Measurements from ENCODE around the gene HAUS8.

HAUS8 gene

GRCh38 chr19:17074634-17075034 is 618 bp downstream of the HAUS8 start:
- no peak for DNase-seq

- DNase-seq = no peak
Measured at GRCh38 chr19:17073869-17074633, 1.2 kb downstream of the HAUS8 start.

DNA sequence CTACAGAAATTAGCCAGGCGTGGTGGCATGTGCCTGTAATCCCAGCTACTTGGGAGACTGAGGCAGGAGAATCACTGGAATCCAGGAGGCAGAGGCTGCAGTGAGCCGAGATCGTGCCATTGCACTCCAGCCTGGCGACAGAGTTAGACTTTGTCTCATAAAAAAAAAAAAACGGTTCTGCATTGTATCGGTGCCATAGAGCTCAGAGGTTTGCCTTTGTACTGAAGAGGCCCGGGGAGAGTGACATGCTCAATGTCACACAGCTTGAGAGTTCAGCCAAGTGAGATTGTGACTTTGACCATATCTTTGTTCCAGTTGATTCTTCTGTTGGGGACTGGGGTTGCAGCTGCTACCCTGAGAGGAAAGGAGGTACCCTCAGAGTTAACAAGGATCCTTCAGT is 4.3 kb downstream of the HAUS8 start:
- DNase-seq = no peak

DNA sequence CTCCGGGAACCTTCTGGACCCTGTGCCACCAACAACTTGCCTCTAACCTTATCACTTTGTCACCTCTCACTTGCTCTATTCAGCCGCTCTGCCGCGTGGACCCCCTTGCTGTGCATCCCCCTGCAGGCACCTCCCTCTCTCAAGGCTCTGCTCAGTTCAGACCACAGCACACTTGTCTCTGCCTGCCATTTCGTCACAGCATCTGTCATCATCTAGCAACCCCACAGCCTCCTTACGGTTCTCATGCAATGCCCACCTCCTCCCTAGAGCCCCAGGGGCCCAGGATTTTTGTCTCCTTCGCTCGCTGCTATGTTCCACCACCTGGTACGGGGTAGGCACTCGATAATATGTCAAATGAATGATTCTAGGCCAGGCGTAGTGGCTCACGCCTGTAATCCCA is 4.8 kb downstream of the HAUS8 start:
- no peak for DNase-seq

GRCh38 chr19:17069193-17069592 is 6.1 kb downstream of the HAUS8 start:
- DNase-seq = no peak

GRCh38 chr19:17063428-17063827 is 11.8 kb downstream of the HAUS8 start:
- DNase-seq = no peak

DNA sequence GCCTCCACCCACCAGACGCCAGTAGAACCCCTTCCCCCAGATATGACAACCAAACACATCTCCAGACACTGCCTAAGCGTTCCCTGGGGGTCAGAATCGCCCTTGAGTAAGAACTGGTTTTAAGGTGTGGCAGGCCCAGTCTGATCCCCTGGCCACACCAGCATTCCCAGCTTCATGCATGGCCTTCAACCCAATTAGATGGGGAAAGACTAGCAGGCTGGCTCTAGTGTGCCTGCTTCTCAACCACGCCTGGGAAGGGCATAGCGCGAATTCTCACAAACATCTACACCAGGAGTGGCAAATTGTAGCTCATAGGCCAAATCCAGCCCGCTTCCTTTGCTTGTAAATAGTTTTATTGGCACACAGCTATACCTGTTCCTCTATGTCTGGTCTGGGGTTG is 13.6 kb downstream of the HAUS8 start:
- no peak for DNase-seq

GRCh38 chr19:17061205-17061604 is 14.0 kb downstream of the HAUS8 start:
- DNase-seq = no peak

DNA sequence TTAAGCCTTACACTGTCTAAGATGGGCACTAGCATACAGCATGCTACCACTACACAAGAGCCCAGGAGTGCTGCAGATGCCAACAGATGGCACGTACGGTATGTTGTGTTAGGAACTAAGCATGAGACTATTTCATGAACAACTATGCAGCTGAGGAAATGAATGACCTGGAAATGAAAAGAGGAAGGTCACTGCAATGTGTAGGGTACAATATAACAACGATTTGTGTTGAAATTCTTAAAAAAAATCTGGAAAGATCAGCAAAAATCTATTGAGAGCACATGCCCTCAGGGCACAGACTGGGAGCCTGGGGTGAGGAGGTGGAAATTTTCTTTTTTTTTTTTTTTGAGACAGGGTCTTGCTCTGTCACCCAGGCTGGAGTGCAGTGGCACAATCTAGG is 14.4 kb downstream of the HAUS8 start:
- DNase-seq = no peak

GRCh38 chr19:17058236-17058635 is 17.0 kb downstream of the HAUS8 start:
- DNase-seq = no peak

DNA sequence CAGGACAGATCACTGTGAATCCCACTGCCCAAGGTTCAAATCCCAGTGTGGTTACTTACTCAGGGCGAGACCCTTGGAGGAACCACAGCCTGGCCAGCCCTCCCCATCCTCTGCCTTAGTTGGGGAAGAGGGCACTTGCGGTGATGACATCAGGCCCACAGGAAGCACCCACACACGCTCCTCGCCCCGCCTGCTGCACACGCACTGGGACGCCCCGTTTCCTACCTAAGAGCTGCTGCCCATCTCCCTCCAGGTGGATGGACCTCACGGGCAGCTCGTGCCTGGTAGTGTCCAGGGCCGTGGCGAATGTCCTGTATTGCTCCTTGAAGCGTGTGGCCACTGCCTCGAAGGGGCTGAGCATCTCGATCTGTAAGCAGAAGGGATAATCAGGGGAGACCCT is 19.6 kb downstream of the HAUS8 start:
- no peak for DNase-seq

DNA sequence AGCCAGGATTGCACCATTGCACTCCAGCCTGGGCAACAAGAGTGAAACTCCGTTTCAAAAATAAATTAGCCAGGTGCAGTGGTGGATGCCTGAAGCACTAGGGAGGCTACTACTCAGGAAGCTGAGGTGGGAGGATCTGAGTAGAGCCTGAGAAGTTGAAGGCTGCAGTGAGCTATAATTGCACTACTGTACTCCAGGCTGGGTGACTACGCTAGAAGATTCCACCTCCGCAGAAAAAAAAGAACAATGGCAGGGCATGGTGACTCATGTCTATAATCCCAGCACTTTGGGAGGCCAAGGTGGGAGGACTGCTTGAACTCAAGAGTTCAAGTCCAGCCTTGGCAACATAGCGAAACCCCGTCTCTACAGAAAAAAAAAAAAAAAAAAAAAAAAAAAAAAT is 20.5 kb downstream of the HAUS8 start:
- no peak for DNase-seq

DNA sequence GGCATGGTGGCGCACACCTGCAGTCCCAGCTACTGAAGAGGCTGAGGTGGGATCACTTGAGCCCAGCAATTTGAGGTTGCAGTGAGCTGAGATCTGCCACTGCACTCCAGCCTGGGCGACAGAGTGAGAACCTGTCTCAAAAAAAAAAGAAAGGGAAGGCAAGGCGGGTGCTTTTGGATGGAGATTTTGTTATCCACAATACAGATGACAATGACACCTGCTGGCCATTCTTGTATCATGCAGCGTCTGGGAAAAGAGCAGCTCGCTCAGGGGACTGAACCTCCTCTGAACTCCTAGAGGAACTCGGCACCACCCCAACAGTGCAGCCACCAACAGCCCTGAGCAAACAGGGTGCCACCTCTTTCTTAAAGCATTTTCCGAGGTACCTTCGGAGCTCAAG is 22.8 kb downstream of the HAUS8 start:
- DNase-seq = peak; percentile 57

DNA sequence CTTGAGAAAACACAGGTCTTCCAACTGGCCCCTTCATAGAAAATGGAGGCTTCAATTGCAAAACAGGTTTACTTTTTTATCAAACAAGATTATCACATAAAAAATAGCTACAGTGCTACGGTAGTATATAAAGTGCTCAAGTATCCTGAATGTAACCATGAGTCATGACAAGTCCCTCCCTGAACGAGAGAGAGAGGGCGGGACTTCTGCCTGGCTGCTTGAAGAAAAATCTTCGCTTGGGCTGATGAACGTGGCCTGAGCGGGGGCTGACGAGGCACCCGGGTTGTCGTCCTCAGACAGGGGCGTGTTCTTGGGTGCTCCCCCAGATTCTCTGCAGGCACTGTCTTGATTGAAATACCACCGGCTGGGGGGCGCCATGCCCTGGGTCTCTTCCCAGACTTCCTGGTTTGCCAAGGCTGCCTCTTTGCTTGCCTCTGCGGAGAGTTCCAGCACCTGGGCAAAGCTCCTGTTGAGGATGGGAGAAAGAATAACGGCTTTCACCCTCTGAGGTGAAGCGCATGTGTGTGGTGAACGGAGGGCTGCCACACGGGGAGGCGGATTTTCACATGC is 25.5 kb downstream of the HAUS8 start:
- no peak for DNase-seq

DNA sequence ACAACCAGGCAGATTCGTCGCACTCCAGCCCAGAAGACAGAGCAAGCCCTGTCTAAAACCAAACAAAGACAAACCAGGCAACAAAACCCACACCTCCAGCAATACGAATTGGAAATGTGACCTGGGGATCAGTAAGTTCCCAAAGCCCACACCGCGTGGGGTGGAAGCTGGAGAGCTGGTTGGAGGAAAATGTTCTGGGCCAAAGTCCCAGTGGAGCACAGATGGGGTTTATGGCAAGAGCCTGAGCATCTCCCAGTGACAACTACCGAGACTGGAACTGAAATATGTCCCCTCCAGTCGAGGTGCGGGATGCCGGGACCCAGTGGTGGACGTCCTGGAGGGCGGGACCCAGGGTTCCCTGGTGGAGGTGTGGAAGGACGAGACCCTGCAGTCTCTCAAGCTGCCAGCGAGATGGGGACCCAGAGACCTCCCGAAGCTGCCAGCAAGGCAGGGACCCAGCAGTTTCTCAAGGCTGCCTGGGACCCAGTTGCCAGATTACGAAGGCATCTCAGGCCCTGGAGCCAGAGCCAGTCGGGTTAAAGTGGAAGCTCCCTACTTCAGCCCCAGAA is 26.3 kb downstream of the HAUS8 start:
- DNase-seq = no peak

GRCh38 chr19:17045907-17046502 is 29.2 kb downstream of the HAUS8 start:
- no peak for DNase-seq

- no peak for DNase-seq
Measured at GRCh38 chr19:17043744-17044143, 31.5 kb downstream of the HAUS8 start.

DNA sequence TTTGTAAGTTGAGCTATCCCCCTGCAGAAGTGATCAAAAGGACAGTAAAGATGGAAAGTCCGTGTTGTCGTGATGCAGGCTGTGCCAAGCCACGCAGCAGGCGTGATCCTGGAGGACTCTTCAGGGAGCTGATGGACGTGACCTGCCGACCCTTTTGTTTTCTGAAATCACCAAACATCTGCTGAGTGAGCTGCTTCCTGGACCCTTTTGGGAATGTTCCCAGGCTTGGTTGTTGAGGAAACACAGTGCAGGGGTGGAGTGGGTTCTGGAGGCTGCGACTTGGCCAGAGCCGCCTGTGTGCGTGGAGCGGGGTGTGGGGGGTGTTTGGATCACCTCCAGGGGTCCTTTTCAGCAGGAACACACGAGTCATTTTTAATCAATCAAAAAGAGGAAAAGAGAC is 33.3 kb downstream of the HAUS8 start:
- DNase-seq = peak; percentile 54

- DNase-seq = no peak
Measured at GRCh38 chr19:17037966-17038500, 37.2 kb downstream of the HAUS8 start.

DNA sequence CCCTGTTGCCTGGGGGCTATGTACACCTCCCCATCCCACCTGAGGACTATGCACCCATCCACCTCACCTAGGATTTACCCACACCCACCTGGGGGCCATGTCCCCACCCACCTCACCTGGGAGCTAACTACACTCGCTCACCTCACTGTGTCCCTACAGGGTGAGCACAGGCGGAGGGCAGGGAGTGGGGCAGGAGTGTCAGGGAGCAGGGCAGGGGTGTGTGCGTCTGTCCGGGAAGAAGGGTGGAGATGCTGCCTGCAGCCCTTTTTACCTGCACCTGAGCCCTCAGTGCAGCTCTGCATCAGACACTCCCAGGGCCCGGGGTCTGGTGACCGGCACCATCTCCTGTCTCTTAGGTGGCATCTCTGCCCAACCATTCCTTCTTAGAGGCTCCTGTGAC is 38.1 kb downstream of the HAUS8 start:
- DNase-seq = no peak

DNA sequence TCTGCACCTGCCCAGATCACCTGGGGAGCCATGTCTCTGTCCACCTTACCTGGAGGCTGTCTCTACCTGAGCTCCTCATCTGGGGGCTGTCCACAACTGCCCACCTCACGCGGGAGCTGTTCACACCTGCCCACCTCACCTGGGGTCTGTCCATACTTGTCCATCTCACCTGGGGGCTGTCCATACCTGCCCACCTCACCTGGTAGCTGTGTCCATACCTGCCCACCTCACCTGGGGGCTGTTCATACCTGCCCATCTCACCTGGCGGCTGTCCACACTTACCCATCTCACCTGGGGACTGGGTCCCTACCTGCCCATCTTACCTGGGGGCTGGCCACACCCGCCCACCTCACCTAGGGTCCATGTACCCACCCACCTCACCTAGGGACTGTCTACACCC is 38.6 kb downstream of the HAUS8 start:
- no peak for DNase-seq

GRCh38 chr19:17035842-17036424 is 39.3 kb downstream of the HAUS8 start:
- no peak for DNase-seq

DNA sequence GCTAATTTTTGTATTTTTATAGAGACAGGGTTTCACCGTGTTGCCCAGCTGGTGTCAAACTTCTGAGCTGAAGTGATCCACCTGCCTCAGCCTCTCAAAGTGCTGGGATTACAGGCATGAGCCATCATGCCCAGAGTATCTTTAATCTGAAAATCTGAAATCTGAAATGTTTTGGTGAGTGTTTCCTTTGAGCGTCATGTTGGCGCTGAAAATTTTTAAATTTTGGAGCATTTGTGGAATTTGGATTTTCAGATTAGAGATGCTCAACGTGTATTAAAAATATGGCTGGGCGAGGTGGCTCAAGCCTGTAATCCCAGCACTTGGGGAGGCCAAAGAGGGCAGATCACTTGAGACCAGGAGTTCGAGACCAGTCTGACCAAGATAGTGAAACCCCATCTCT is 43.5 kb downstream of the HAUS8 start:
- DNase-seq = no peak
